CD4-positive, alpha-beta T cell treated with Interleukin-12 subunit alpha and Interleukin-12 subunit beta, for 1 hour (primary cell): ENCODE results near the gene L3MBTL4.
"Not testable (repeated sequence)": the region's sequence is repeated elsewhere in the genome, so short reads cannot be mapped to it uniquely, and the experiment has no call there.

Source experiments
- DNase-seq: peaks from one replicate; pipeline ENCODE4 v3.0.0-alpha.2; 2020

L3MBTL4 gene

DNA sequence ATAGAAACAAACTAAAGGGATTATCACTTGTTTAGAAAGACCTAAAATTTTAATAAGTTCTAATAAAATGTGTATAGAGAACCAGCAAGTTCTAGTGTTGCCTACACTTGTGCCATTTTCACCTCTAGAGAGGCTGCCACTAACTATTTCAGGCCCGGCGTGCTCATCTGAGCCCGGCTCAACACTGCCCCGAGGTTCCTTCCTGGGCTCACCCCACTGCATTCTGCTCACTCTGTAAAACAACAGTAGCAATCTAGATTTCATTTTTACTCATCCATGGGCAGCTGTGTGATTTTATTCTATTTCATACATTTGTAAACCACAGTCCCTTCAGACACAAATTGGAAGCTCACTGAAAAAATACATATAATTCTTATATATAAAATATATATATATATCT is 253.2 kb downstream of the L3MBTL4 start:
- no peak for DNase-seq

DNA sequence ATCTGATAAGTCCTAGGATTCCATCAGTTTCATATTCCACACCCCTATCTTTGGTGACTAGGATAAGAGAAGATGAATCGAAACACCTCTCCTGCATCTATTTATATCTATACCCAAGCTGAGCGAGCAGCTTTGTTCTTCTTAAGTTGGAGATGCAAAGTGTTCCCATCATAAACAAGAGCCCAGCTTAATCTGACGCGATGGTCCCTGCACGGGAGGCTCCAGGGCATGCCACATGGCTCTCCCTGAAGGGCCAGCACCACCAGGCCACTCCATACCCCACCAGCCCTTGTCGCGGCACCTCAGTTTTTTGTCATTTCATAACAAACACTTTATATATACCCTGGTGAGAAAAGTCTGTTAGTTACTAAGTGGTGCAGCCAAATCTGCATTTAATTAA is 255.3 kb downstream of the L3MBTL4 start:
- no peak for DNase-seq

DNA sequence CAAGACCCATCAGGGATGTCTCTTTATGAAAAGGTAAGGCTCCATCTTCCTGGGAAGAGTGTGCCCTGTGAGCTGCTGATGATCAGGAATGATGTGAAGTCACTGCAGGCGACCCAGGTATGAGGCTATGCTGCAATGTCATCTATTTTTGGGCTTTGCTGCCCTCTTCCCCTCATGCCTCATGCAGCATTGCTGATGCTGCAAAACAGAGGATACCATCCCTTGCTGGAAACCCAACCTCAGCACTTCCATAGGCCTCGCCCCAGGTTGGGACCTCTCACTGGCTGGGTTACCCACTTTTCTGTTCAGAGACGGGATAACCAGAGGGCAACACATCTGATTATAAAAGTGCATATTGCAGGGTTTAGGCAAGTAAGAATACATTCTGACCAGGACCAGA is 255.8 kb downstream of the L3MBTL4 start:
- DNase-seq, result no peak

DNA sequence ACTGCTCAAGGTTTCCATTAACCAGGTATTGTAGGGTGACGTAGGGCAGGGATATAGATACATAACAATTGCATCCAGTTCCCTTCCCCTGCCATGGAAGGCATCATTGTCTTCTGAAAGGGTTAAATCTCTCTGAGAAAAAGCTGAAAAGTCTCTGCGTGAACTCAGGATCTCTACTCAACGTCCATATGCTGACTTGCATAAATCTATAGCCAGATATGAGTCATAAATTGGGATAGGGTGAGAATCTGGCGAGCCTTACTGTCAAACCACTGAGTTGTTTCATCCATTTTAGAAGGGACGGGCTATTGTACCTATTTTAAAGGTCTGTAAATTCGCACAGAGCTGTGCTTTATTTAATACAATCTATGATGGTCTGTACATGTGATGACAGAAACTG is 258.3 kb downstream of the L3MBTL4 start:
- DNase-seq, result no peak

DNA sequence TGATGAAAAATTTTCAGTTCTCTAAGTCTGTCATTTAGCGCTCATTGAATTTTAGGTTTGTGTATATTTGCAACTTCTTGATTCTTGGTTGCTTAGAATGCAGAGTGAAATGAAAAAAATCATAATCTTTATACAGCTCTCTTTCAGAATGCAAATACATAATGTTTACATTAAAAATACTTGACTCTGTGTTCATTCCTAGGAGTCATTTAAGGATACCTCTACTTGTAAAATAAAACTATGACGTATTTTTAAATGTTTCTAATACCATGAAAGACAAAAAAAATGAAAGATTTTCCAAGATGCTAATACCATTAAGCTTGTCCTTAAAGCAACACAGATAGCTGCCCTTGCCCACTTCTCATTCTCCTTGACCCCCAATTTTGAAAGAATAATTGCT is 259.0 kb downstream of the L3MBTL4 start:
- DNase-seq, result no peak

DNA sequence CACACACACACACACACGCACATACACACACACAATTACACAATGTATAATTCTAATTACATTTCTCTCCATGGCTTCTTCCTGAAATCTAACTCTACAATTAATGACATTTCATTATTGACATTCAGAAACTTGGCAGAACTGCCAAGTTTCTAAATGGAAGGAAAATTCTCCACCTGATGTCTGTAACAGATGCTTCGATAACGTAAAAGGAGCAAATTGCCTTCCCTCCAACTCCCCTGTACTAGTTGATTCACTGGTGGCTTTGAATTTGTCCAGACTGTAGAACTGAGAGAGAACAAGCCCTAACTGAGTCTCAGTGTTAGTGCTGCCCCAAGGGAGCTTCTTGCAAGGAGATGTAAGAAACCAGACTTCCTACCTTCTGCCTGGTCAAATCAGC is 264.3 kb downstream of the L3MBTL4 start:
- DNase-seq, result no peak

DNA sequence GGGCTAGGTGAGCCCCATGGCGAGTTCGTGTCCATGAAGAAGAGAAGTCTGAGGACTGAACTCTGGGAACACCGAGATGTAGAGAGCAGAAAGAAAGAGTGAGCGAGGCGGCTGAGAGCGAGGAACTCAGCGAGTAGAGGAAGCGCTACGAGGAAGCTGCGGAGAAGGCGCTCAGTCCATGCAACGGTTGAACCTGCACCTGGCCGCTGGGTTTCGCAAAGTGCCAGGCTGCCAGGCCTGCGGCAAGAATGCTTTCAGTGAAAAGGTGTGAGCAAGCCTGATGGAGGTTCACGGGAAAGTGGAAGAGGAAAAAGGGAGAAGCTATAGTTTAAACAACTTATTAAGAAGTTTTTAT is 268.4 kb downstream of the L3MBTL4 start:
- no peak for DNase-seq

DNA sequence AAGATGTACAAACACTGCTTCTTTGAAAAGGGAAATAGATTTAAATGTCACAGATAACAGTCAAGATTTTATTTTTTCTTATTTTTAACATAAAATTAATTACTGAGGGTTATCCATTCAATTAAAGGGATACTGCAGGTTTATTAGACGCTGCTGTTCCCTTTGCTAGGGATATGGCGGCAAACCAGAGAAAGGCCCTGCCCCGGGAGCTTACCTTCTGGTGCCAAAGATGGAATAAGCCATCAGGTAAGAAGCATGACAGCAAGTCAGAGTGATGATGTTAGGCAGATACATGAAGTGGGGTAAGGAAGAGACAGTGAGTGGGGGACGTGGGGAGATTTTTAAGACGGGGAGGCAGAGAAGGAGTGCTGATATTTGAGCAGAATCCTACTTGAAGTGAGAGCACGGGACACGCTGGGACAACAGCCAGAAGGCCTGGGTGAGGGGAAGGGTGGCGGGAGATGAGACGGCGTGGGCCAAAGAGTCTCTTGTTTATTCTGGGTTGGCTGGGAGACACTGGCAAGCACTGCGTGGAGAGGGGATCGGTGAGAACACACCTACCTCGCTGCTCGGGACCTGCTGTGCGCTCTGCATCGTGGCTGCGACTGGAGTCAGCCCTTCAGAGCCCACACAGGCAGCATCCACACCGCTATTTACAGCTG is 268.9 kb downstream of the L3MBTL4 start:
- DNase-seq, result no peak

DNA sequence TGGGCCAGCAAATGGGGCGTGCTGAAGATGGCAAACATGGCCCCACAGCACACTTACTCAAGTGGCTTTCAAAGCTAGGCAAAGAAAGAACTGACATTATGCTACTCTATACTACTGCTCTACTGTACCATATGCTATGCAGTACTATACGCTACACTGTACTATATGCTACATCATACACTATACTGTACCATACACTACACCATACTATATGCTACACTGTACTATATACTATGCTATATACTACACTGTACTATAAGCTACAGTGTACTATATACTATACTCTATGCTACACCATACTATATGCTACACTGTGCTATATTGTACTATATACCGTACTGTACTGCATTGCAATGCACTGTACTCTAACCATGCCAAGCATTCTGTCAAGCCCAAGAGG is 275.7 kb downstream of the L3MBTL4 start:
- no peak for DNase-seq

DNA sequence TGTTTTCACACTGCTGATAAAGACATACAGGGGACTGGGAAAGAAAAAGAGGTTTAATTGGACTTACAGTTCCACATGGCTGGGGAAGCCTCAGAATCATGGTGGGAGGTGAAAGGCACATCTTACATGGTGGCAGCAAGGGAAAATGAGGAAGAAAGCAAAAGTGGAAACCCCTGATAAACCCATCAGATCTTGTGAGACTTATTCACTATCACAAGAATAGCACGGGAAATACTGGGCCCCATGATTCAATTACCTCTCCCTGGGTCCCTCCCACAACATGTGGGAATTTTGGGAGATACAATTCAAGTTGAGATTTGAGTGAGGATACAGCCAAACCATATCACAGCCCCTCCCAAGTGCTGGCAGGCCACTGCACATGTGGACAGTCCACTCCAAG is 278.8 kb downstream of the L3MBTL4 start:
- not testable (repeated sequence) for DNase-seq

DNA sequence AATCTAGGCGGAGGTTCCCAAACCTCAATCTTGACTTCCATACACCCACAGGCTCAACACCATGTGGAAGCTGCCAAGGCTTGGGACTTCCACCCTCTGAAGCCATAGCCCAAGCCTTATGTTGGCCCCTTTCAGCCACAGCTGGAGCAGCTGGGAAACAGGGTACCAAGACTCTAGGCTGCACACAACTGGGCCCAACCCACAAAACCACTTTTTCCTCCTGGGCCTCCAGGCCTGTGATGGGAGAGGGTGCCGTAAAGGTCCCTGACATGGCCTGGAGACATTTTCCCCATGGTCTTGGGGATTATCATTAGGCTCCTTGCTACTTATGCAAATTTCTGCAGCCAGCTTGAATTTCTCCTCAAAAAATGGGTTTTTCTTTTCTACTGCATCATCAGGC is 279.7 kb downstream of the L3MBTL4 start:
- not testable (repeated sequence) for DNase-seq

DNA sequence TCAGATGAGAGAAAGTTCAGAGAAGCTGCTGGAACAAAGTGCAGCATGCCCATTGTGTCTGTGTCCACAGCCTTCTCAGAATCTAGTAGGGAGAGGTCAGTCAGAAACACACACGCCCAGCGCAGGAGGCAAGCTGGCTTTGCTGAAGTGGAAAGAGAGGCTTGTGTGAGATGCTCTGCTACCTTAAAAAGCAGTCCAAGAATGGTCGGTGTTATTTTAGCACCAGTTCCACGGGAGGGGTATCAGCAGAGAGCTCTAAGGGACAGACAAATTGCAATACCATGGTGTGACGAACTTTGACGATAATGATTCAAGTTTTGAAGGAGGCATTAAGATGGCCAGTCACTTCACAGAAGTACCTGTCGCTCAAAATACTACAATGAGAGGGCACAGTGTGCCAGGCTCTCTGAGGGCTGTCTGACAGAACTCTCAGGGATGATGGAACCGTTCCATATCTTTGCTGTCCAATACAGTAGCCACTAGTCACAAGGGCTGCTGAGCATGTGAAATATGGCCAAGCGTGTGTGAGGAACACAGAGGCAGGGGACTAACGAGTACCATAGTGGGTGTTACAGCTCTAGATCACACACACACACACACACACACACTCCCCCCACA is 281.9 kb downstream of the L3MBTL4 start:
- DNase-seq, result no peak

DNA sequence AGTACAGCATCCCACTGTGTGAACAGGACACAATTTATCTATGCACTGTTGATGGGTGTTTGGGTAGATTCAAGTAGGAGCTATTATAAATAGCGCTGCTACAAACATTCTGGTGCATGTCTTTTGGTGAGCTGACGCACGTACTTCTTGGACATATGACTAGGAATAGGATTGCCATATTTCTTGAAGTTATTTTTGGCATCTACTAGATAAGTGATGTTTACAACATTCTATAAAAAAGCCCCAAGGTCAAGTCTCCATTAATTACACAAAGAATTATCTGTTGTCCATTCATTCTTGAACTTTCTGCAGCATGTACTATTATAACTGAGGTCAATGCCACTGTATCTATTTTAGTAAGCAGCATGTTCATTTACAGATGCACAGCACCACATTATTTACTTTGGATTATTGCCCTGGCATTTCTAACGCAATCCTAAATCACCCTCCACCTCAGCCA is 293.9 kb downstream of the L3MBTL4 start:
- no peak for DNase-seq

DNA sequence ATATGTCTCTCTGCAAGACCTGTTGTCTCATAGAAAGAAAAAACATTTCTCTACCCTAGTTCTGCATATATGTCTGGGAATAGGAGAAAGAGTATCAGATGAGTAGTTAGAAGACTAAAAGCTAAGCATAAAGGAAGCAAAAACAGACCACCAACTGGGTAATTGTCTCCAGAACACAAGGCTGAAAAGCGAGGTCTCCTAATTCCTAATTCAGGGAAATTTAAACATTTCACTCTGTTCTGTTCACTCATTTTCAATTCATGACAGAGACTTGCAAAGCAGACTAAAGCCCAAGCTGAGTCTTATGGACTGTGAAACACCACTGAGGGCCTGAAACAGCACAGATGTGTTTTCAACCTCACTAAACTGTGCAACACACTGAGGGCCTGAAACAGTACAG is 294.9 kb downstream of the L3MBTL4 start:
- DNase-seq, result no peak

DNA sequence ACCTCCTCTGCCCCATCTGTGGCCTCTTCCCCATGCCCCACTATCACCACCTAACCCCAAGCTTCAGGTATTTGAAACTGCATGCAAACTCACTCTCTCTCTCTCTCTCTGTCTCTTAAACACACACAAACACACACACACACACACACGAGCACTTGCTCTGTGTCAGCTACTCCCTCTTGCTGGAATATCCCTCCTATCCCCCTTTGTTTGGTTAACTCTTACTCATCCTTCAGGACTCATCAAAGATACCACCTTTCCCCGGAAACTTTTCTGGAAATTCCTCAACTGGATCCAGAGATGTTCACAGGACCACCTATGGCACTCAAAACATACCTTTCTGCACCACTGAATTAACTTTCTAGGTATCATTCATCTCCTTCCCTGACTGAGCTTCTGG is 296.6 kb downstream of the L3MBTL4 start:
- no peak for DNase-seq

DNA sequence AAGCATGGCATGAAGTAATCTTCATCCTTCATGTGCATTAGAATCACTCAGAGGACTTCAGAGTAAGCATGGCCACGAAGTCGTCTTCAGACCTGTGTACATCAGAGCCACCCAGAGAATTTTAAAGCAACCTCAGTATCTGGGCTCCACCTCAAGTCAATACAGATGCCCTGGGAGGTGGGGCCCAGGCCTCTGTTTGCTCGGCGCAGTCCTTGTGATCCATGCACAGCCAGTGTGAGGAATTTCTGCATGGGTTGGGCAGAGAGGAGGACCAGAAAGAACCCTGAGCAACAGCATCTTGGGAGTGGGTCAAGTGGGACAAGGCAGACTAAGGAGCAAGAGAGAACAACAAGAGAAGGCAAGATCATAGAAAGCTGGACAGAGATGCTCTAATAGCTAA is 299.0 kb downstream of the L3MBTL4 start:
- no peak for DNase-seq

DNA sequence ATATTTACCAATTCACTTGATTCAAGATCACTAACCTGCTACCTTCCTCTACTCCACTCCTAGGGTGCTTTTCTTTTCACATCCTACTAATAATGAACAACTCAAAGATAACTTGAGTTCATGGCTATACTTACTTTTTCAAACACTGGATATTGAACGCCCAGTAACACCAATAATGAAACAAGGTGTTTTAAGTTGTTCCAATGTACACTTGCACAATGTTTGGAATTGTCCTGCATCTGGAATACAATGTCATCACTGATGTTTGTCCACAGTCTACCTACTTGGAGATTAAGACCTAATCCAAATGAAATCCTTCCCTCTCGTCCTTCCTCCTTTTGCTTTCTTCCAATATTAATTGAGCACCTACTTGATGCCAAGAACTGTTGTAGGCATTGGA is 301.1 kb downstream of the L3MBTL4 start:
- DNase-seq, result no peak

DNA sequence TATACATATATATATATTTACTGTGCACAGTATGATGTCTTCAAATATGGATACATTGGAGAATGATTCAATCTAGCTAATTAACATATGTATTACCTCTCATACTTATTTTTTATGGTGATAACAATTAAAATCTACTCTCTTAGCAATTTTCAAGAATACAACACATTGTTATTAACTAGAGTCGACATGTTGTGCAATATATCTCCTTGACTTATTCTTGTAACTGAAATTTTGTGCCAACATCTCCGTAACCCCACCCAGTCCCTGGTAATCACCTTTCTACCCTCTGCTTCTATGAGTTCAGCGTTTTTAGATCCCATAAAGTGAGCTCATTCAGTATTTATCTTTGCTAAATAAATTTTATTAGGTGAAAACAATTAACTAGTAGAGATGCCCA is 303.0 kb downstream of the L3MBTL4 start:
- DNase-seq, result no peak

DNA sequence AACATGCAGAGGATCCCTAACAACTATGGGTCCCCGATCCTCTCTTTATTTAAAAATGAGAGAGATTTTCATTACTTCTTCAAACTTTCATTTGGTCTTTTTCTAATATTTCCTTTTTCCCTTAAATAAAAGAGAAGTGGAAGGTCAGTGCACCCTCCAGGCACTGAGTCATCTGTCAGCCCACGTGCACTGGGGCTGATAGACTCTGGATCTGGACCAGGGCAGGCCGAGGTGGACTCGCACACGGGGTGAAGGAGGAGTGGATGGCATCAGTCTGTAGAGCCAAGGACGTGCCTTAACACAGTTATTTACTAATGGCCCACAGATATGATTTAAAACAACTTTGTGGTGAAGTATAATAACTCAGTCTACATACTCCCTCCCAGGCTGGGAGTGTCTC is 305.0 kb downstream of the L3MBTL4 start:
- DNase-seq, result no peak

DNA sequence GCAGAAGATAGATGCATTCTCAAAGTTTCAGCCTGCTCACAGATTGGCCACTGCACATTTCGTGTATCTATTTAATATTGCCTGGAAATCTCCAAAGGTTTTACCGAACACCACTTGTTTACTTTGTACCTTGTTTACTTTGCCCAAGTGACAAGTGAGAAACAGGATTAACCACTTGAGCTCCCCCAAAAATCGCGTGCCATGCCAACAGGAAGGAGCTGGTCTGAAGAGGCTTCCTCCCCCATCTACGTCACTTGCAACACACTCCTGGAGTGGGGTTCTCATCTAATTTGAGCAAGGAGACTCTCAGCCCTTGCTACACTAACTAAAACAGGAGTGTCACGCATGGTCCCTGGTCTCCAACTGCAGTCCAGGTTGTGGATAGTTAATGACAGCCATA is 306.9 kb downstream of the L3MBTL4 start:
- DNase-seq, result no peak

DNA sequence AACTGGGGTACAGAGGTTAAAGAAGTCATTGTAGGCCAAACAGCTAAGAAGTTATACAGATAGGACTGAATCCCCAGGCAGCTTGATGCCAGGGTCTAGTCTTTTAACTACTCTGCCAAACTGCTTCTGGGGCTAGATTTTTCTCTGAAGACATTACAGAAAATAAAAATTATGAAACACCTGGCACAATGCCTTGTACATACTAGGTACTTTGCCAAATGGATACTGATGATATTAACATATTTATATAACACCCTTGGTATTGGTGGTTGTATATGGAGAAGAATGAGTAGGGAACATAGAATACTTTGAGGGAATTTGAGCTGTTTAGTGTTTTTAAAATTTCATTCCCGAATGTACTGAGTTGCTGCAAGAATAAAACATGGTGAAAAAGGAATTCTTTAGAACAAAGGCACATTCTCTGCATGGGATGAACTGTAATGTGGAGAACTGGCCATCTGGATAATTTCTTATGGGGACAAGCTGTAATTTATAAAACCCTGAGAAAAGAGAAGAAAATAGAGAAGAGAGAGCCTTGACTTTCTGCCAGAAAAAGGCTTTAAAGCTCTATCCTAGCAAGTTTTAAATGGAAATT is 308.5 kb downstream of the L3MBTL4 start:
- no peak for DNase-seq

DNA sequence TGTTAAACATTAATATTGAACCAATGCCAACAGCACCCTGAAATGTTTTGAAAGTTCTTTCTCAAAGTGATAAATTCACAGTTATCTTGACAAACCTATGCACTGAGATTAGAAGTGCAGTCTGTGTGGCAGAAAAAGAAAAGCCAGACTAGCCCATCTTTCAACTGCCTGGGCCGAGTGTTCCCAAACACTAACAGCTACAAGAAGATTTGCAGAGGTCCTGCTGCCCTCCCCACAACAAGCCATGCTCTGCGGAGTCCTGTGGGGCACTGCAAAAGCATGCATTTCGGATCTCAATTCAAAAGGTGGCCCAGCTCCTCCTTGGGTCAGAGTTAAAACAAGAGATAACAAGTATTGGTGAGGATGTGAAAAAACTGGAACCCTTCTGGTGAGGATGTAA is 311.0 kb downstream of the L3MBTL4 start:
- DNase-seq, result no peak

DNA sequence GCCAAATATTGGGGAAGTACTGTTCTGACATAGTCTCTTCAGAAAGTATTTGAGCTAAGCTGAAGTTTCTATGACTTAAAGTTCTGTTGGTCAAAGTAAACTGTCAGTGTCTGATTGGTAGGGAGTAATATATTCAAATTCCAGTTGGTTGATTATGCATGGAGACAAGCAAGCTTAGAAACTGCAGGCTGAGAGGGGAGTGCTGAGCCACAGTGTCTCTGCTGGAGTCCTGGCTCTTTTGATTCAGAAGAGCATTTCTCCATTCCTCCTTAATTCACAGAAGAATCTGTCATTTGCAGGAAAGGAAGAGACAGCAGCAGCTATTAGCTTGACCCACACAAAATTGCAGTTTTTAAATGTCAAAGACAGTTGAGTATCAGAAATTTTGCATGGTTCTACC is 318.0 kb downstream of the L3MBTL4 start:
- no peak for DNase-seq

DNA sequence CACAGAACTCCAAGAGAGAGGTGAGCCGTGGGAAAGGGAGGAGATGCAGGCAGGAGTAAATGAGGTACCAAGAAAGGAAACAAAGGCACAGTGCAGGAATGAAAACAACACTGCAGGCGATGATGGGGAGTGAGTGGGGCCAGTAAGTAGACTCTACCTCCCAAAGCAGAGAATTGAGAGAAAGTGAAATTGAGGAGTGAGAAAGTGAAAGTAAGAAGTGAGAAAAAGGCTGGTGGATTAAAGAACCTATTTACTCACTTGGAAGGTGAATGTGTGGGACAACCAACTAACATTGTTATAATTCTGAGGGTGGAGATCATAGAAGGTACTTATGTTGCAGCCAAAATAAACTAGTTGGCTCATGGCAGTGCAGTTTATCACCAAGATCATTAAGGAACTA is 326.3 kb downstream of the L3MBTL4 start:
- DNase-seq, result no peak

DNA sequence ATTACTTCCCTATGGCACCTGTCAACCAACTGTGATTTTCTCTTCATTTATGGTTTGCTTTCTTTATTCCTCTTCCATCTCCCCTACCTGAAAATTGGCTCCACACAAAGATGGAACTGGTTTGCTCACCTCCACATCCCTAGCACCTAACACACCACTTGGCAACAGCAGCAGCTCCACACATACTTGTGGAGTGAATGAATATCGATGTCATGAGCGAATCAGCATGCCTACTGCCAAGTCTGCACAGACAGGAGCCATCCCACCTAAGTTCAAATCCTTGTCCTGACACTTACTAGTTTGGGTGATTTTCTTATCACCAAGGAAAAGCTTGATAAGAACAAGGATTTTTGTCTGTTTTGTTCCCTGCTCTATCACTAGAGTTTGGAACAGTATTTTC is 328.0 kb downstream of the L3MBTL4 start:
- DNase-seq, result no peak
